Caco-2 (cell line): ENCODE results near the gene IQSEC3. TPM values are rescaled to one million over a fixed set of nuclear protein-coding genes. Genes with fewer than 3 reads are reported as not detected.
A peak's percentile ranks its signal among the peaks of the same experiment; 100 is the strongest.

Experiments used
- BruUV-seq: library from RNA; stranded (reverse); fragments of 400-500 nt; replicated peaks from 2 replicates; lab custom pipeline; 2021; lab: Mats Ljungman, UMichigan
- CTCF ChIA-PET: fragments of 300-600 bp; sonication (Branson Sonifier 250); formaldehyde crosslinking; loops from one replicate; lab custom pipeline; 2022; ENCODE audit warnings: antibody characterized with exemption; lab: Charles Lee
- POLR2A ChIA-PET: fragments of 300-600 bp; sonication (Branson Sonifier 250); formaldehyde crosslinking; loops from one replicate; lab custom pipeline; 2022; ENCODE audit warnings: antibody characterized with exemption; lab: Charles Lee
- DNase-seq, 2 experiments: peaks; one replicate each; pipeline versions ENCODE4 v3.0.0 to v3.0.0-alpha.2; 2020 to 2022
- H3K27me3 ChIP-seq: replicated peaks from 2 replicates; pipeline ENCODE4 v1.6.0; 2011; ENCODE audit warnings: low read length; ENCODE audit not compliant: control insufficient read depth, insufficient read depth
- H3K36me3 ChIP-seq: 2 replicates; pipeline ENCODE4 v1.5.1; 2011; ENCODE audit warnings: low read length; ENCODE audit not compliant: control insufficient read depth, insufficient read depth
- H3K4me1 ChIP-seq: fragments of 250-450 bp; sonication (Bioruptor Pico); 2 replicates; pipeline ENCODE4 v1.5.1; 2020; ENCODE audit warnings: mild to moderate bottlenecking
- H3K4me3 ChIP-seq: 2 replicates; pipeline ENCODE4 v1.5.1; 2011; ENCODE audit warnings: low read depth, mild to moderate bottlenecking, control low read depth, low read length
- H3K9me3 ChIP-seq: fragments of 250-450 bp; sonication (Bioruptor Pico); 2 replicates; pipeline ENCODE4 v1.5.1; 2020; ENCODE audit warnings: mild to moderate bottlenecking, moderate library complexity
- H3K27ac Mint-ChIP-seq: one replicate; pipeline ENCODE4 v1.8.0; 2022; ENCODE audit warnings: mixed read lengths; ENCODE audit not compliant: unreplicated experiment
- H3K27me3 Mint-ChIP-seq: one replicate; pipeline ENCODE4 v1.8.0; 2022; ENCODE audit warnings: mixed read lengths; ENCODE audit not compliant: insufficient read depth, unreplicated experiment
- H3K36me3 Mint-ChIP-seq: one replicate; pipeline ENCODE4 v1.8.0; 2022; ENCODE audit warnings: mild to moderate bottlenecking, mixed read lengths; ENCODE audit not compliant: insufficient read depth, unreplicated experiment
- H3K4me1 Mint-ChIP-seq: one replicate; pipeline ENCODE4 v1.8.0; 2022; ENCODE audit warnings: low read depth, mixed read lengths; ENCODE audit not compliant: unreplicated experiment
- H3K4me3 Mint-ChIP-seq: one replicate; pipeline ENCODE4 v1.8.0; 2022; ENCODE audit warnings: mild to moderate bottlenecking, moderate library complexity, mixed read lengths; ENCODE audit not compliant: unreplicated experiment
- H3K9me3 Mint-ChIP-seq: one replicate; pipeline ENCODE4 v1.8.0; 2022; ENCODE audit warnings: mixed read lengths; ENCODE audit not compliant: unreplicated experiment
- intact Hi-C: fragments of 100-400 bp; cut with micrococcal nuclease; formaldehyde crosslinking; loops from one replicate; pipeline ENCODE4 v1.10.0; 2022; ENCODE audit not compliant: unreplicated experiment
- total RNA-seq: library from RNA; stranded (reverse); gene quantifications from 2 replicates; pipeline ENCODE4 v1.2.3, GENCODE V29; 2022
- TF ChIP-seq, protein P1 (sequence below), 2 experiments: fragments of 200-600 bp in 1 of 2; IDR thresholded peaks; 1 replicate in 1 of 2; 2 replicates in 1 of 2; pipeline versions ENCODE4 v1.5.1 to v1.8.0; 2011 to 2022; ENCODE audit warnings: antibody characterized with exemption in 1 of 2, control low read depth in 1 of 2, inconsistent platforms in 1 of 2, low read depth in 1 of 2, low read length in 1 of 2, mild to moderate bottlenecking in 1 of 2, moderate library complexity in 1 of 2; ENCODE audit not compliant: insufficient read depth in 1 of 2, severe bottlenecking in 1 of 2, unreplicated experiment in 1 of 2

IQSEC3 gene
- total RNA-seq, 1 experiment from 2014 or later, result 0.59 TPM

DNA sequence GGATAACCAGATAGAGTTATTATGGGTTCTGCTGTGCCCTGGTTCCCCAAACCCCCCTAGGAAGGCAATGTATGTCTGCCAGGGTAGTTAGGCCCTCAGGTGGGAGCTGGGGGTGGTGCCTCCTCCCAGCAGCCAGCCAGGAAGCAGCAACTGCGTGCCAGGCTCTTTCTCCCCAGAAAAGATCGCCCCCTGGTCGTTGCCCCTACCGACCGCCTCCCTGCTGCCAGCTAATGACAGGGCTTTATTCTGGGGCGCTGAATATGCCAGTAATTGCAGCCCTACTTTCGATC lies 36.3 kb downstream of the IQSEC3 start:
- Mint-ChIP-seq H3K27ac (no peak overlapping the region), H3K27me3 (peaks cover 16% of the 10 kb centered on the region), H3K4me3 (no peak overlapping the region), H3K4me1 (peaks cover 16% of the 10 kb centered on the region), H3K36me3 (no peaks in the 10 kb centered on the region), H3K9me3 (no peaks in the 10 kb centered on the region)
- TF ChIP-seq, protein P1, sequence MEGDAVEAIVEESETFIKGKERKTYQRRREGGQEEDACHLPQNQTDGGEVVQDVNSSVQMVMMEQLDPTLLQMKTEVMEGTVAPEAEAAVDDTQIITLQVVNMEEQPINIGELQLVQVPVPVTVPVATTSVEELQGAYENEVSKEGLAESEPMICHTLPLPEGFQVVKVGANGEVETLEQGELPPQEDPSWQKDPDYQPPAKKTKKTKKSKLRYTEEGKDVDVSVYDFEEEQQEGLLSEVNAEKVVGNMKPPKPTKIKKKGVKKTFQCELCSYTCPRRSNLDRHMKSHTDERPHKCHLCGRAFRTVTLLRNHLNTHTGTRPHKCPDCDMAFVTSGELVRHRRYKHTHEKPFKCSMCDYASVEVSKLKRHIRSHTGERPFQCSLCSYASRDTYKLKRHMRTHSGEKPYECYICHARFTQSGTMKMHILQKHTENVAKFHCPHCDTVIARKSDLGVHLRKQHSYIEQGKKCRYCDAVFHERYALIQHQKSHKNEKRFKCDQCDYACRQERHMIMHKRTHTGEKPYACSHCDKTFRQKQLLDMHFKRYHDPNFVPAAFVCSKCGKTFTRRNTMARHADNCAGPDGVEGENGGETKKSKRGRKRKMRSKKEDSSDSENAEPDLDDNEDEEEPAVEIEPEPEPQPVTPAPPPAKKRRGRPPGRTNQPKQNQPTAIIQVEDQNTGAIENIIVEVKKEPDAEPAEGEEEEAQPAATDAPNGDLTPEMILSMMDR (IDR thresholded peaks at IDR 0.05; ENCODE audit: insufficient read depth in 1 of 2, low read depth in 1 of 2, low read length in 1 of 2, severe bottlenecking in 1 of 2, unreplicated experiment in 1 of 2), result no peak
- Histone ChIP-seq H3K36me3 (no peaks in the 10 kb centered on the region), H3K27me3 (no peaks in the 10 kb centered on the region), H3K9me3 (peaks cover 9% of the 10 kb centered on the region; the same call in 1 of the 2 replicates), H3K4me3 (no peak overlapping the region), H3K4me1 (peaks cover 17% of the 10 kb centered on the region)
- intact Hi-C loops, result no loop called here
- CTCF ChIA-PET, result no interaction called here
- POLR2A ChIA-PET, result no interaction called here
- BruUV-seq, result no TSS peak
- no peak for DNase-seq

DNA sequence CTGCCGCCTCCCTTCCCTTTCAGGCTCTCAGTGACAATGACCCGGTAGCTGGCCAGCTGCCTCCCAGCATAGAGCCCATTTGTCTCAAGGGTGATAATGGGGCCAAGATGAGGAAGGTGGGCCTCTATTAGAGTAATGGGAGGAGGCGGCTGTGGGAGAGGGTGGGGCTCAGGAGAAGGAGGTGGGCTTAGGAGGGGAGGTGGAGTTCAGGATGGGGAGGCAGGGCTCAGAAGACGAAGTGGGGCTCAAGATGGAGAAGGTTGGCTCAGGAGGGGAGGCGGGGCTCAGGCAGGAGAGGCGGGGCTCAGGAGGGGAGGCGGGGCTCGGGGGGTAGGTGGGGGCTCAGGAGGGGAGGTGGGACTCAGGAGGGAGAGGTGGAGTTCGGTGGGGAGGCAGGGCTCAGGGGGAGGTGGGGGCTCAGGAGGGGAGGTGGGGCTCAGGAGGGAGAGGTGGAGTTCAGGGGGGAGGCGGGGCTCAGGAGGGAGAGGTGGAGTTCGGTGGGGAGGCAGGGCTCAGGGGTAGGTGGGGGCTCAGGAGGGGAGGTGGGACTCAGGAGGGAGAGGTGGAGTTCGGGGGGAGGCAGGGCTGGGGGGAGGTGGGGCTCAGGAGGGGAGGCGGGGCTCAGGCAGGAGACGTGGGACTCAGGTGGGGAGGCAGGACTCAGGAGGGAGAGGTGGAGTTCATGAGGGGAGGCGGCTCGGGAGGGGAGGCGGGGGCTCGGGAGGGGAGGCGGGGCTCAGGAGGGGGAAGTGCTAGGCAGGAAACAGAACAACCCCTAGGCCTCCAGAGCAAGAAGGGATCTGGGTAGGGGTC lies 36.8 kb downstream of the IQSEC3 start:
- Histone ChIP-seq H3K36me3 (no peaks in the 10 kb centered on the region), H3K4me1 (peaks cover 22% of the 10 kb centered on the region), H3K9me3 (peaks cover 9% of the 10 kb centered on the region; the same call in 1 of the 2 replicates), H3K27me3 (no peaks in the 10 kb centered on the region), H3K4me3 (no peak overlapping the region)
- peaks cover 19% of the 10 kb centered on the region for H3K4me1 Mint-ChIP-seq
- DNase-seq, result no peak
- no peak overlapping the region for H3K4me3 Mint-ChIP-seq
- H3K9me3 Mint-ChIP-seq, result no peaks in the 10 kb centered on the region
- intact Hi-C loops, result no loop called here
- no peak overlapping the region for H3K27ac Mint-ChIP-seq
- peaks cover 14% of the 10 kb centered on the region for H3K27me3 Mint-ChIP-seq
- TF ChIP-seq, protein P1 (IDR thresholded peaks at IDR 0.05; ENCODE audit: insufficient read depth in 1 of 2, low read depth in 1 of 2, low read length in 1 of 2, severe bottlenecking in 1 of 2, unreplicated experiment in 1 of 2), result no peak
- ChIA-PET POLR2A (no interaction called here), CTCF (no interaction called here)
- BruUV-seq, result no TSS peak
- H3K36me3 Mint-ChIP-seq, result no peaks in the 10 kb centered on the region

GRCh38 chr12:104551-105081 lies 38.0 kb downstream of the IQSEC3 start:
- POLR2A ChIA-PET, result no interaction called here
- Mint-ChIP-seq H3K36me3 (no peaks in the 10 kb centered on the region), H3K4me1 (peaks cover 14% of the 10 kb centered on the region), H3K4me3 (no peak overlapping the region), H3K27me3 (peaks cover 9% of the 10 kb centered on the region), H3K27ac (no peak overlapping the region), H3K9me3 (no peaks in the 10 kb centered on the region)
- Histone ChIP-seq H3K4me1 (peaks cover 15% of the 10 kb centered on the region), H3K4me3 (no peak overlapping the region), H3K9me3 (peaks cover 9% of the 10 kb centered on the region; the same call in 1 of the 2 replicates), H3K36me3 (no peaks in the 10 kb centered on the region), H3K27me3 (no peaks in the 10 kb centered on the region)
- intact Hi-C loops, result loop anchor here (5.0 kb wide), 1 partner anchor 38 kb away; no protein-coding TSS in a partner anchor
- no TSS peak for BruUV-seq
- peak in 1 of 2 experiments; percentile 29 for DNase-seq
- CTCF ChIA-PET, result no interaction called here
- TF ChIP-seq, protein P1 (IDR thresholded peaks at IDR 0.05; ENCODE audit: insufficient read depth in 1 of 2, low read depth in 1 of 2, low read length in 1 of 2, severe bottlenecking in 1 of 2, unreplicated experiment in 1 of 2), result no peak
